Stimulated activated CD8-positive, alpha-beta memory T cell treated with anti-CD3 and anti-CD28 coated beads, Interleukin-12 subunit alpha, Interleukin-12 subunit beta, amount 100 ng/mL, for 24 hours (primary cell): Measurements from ENCODE around the gene C2orf68.
"Not testable (repeated sequence)": the region's sequence is repeated elsewhere in the genome, so short reads cannot be mapped to it uniquely, and the experiment has no call there.

Experiments used
- DNase-seq: peaks from one replicate; pipeline ENCODE4 v3.0.0-alpha.2; 2020; ENCODE audit errors: extremely low read depth

C2orf68 gene

GRCh38 chr2:85582492-85582891 lies 29.4 kb downstream of the C2orf68 start:
- DNase-seq: no peak

DNA sequence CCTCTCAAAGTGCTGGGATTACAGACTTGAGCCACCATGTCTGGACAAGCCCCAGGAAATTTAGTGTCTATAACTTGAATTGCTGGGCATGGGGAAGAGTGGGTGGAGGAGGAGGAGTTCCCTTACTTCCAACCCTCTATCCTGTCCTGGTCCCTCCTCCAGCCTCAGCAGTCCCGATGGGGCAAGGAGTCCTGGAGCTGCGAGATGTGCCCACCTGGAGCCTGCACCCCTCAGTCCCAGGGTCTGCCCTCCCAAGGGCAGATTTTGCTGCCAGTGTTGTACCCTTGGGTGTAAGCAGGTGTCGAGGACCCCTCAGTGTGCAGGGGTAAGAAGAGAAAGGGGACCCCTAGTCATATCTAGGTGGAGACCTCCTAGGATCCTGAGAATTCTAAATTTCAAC lies 31.7 kb downstream of the C2orf68 start:
- no peak for DNase-seq

DNA sequence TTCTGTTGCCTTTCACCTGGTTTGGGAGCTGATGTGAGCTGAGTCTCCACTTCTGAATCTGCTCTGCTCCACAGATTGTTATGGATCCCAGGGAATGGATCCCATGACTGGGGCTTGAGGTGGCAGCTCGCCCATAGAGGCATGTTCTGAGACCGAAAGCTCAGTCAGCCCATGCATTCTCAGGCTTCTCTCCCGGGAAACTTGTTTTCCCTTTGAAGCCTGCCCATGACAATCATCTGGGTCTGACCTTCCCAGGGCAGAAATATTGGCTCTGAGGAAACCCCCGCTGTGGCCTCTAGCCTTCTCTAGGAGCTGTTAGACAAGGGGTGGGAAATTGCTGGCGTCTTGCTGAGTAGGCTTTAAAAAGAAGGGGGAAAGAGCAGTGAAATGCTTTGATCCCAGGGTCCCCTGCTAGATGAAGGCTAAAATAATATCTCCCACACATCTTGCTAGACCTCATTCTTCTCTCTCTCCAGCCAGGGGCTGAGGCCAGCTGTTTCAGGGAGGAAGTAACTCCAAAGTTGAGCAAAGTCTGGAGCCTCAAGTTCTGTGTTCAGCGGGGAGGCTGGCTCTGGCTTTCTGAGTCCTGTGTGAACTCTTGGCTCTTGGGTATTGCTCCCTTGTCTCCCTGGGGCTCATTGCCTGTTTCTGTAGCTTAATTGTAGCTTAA lies 32.5 kb downstream of the C2orf68 start:
- DNase-seq: no peak

DNA sequence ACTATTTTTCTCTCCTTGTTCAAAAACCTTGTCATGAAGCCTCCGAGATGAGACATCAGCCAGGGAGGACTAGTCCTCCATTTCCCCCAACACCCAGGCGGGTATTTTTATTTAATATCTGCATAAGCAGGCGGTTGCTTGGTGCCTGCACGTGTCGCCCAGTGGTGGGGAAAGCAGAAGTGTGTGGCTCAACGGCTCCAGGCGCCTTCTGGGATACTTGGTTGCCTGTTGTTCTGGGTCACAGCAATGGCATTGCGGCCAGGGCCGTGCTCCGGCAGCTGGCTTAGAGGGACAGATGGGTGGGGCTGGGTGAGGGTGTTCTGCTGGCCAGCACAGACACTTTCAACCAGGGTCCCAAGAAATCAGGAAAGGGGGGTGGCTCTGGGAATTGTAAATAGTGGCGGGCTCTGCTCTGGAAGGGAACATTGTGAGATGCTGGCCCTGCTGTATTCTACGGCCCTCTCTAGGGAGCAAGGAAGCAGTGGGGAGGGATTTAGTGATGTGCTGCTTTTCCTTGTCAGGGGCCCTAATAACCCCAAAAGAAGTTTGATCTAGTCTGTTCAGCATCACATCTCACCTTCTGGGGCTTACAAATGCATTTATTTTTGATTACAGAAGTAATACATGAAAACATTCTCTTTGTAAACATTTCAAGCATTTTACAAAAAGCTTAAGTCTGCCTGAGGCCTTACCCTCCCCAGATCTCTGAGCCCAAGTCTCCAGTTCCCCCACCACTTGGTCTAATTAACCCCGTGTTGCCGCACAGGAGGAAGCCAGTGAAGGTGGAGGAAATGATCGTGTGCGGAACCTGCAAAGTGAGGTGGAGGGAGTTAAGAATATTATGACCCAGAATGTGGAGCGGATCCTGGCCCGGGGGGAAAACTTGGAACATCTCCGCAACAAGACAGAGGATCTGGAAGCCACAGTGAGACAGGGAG lies 33.4 kb downstream of the C2orf68 start:
- no peak for DNase-seq

- DNase-seq: no peak
Measured at GRCh38 chr2:85577386-85578242, 34.3 kb downstream of the C2orf68 start, which contains the start of gene VAMP8. VAMP8 (plus strand) TSS chr2:85577586; CDS start chr2:85577647, 61 bp downstream.

- DNase-seq: no peak
Measured at GRCh38 chr2:85577063-85577385, 34.8 kb downstream of the C2orf68 start.

- no peak for DNase-seq
Measured at GRCh38 chr2:85575739-85576138, 36.1 kb downstream of the C2orf68 start.

GRCh38 chr2:85566265-85566664 lies 45.6 kb downstream of the C2orf68 start:
- DNase-seq: no peak

DNA sequence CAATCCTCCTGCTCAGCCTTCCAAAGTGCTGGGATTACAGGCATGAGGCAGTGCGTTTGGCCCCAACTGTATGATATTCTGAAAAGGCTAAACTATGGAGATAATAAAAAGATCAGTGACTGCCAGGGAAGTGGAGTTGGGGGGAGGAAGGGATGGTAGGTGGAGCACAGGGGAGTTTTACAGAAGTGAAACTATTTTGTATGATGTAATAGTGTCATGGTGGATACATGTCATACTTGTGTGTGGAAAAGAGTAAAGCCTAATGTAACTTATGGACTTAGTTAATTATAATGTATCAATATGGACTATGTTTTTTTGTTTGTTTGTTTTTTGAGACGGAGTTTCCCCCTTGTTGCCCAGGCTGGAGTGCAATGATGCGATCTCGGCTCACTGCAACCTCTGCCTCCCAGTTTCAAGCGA lies 47.7 kb downstream of the C2orf68 start:
- no peak for DNase-seq

GRCh38 chr2:85561280-85562212 lies 50.3 kb downstream of the C2orf68 start, which contains the start of gene GGCX:
GGCX (minus strand) TSS chr2:85561493; CDS start chr2:85561428, 65 bp downstream.
- DNase-seq: peak; percentile 88

DNA sequence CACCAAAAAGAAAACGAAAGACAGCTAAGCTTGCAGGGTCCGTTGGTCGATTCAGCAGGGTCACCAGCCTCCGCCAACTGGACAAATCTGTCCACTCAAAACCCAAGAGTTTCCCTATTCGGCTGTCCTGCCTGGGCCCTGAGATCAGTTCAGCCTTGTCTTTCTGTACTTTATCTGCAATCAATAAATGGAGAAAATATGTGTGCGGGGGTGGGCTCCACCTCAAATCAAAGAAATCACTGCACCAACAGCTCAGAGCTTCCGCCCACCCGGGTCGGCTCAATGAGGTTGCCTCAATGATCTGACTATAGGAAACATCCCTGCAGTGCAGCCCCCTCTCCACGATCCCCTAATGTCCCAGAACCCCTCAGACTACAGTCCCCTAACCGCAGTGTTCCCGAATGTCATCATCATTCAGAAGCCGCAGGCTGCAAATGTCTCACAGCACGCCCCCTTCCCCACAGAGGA lies 51.0 kb downstream of the C2orf68 start:
- no peak for DNase-seq

DNA sequence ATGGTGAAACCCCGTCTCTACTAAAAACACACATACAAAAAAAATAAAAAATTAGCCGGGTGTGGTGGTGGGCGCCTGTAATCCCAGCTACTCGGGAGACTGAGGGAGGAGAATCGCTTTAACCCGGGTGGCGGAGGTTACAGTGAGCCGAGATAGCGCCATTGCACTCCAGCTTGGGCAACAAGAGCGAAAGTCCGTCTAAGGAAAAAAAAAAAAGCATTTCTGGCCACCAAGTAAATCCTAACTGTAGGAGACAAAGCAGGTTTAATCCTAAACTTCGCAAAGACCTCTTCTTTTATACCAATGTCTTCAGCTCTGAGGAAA lies 51.5 kb downstream of the C2orf68 start:
- DNase-seq: not testable (repeated sequence)

DNA sequence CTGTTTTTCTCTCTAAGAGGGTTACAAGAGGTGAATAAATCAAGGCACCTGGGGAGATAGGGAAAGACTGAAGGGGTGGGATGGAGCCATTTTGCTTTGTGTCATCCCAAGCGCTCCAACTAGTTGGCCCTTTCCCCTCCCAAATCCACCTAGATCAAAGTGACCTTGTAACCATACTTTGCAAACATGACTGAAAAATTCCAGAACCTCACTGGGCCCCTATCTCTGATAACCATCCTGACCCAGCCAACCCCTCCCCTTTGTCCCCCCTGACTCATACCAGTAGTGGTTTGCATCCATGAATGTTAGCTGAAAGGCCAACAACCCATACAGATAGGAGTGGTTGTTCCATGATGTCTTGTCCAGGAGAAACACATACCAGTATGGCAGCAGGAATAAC lies 53.7 kb downstream of the C2orf68 start:
- DNase-seq: no peak

GRCh38 chr2:85557130-85557529 lies 54.7 kb downstream of the C2orf68 start:
- DNase-seq: no peak
